Measurements from ENCODE around the gene B3GAT1.

The B3GAT1 gene

DNA sequence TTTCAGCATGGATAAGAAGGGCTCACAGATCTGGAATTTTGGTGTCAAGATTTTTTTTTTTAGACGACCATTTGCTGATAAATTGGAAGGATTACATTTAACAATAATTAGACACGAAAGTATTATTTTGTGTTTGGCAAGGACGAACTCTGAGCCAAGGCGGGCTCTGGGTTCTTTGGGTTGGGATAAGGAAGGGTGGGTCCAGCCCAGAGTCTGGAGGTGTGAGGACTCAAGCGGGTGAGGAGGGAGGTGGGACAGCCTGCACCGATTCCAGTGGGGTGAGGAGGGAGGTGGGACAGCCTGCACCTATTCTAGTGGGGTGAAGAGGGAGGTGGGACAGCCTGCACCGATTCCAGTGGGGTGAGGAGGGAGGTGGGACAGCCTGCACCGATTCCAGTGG lies 4.1 kb downstream of the B3GAT1 start:
- DNase-seq, result no peak

- DNase-seq, result no peak
Measured at GRCh38 chr11:134407321-134407828, 4.7 kb downstream of the B3GAT1 start.

GRCh38 chr11:134406264-134407185 lies 5.5 kb downstream of the B3GAT1 start:
- no peak for DNase-seq

GRCh38 chr11:134405841-134406240 lies 6.2 kb downstream of the B3GAT1 start:
- DNase-seq, result no peak

- DNase-seq, result no peak
Measured at GRCh38 chr11:134405436-134405835, 6.6 kb downstream of the B3GAT1 start.

- DNase-seq, result no peak
Measured at GRCh38 chr11:134404575-134405341, 7.3 kb downstream of the B3GAT1 start.

DNA sequence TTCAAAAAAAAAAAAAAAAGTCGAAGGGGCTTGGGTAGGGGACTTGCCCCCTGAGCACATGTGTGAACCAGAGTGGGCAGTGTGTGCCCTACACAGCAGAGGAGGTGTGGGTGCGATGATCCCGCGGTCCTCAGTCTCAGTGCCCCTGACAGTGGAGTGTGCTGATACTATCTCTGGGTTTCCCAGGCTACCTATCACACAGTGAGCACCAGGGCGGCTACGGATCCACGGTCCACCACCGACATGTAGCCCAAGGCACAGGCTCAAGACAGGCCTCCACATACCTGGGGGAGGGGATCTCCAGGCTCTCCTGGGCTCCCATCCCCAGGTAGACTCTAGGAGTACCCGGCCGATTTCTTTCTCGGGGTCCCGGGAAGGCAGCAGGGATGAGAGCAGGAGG lies 9.1 kb downstream of the B3GAT1 start:
- no peak for DNase-seq

GRCh38 chr11:134401825-134402809 lies 9.9 kb downstream of the B3GAT1 start:
- no peak for DNase-seq

DNA sequence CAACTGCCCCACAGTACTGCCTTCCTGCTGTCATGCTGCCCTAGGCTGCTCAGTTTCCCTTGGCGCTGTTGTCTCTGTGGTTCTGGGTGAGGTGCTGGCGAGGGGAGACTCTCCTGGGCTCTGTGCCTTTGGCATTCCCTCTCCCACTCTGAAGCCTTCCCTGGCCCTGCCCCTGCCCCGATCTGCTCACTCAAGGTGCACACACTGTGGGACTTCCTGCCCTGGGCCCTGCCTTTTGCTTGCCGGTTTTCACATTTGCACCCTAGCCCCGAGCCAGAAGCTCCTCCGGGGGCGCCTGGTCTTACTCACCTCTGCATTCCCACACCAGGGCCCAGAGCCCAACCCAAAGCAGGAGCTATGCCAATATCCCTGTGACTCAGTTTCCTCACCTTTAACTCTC lies 12.0 kb downstream of the B3GAT1 start:
- no peak for DNase-seq

DNA sequence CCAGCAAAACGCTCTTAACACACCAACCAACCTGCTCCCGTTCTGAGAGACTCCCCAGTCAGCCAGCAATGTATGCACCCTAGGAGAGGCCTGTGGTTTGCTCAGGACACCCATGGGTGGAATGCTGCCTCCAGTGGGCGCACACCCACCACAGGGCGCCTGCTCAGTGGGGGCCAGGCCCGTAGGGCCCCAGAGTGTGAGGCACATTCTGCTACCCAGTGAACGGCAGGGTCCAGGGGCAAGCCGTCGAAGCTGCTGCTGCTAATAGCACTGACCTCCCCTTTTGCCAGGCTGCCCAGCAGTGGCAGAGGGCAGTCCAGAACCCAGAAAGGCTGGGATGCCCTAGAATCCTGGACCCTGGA lies 12.8 kb downstream of the B3GAT1 start:
- no peak for DNase-seq

DNA sequence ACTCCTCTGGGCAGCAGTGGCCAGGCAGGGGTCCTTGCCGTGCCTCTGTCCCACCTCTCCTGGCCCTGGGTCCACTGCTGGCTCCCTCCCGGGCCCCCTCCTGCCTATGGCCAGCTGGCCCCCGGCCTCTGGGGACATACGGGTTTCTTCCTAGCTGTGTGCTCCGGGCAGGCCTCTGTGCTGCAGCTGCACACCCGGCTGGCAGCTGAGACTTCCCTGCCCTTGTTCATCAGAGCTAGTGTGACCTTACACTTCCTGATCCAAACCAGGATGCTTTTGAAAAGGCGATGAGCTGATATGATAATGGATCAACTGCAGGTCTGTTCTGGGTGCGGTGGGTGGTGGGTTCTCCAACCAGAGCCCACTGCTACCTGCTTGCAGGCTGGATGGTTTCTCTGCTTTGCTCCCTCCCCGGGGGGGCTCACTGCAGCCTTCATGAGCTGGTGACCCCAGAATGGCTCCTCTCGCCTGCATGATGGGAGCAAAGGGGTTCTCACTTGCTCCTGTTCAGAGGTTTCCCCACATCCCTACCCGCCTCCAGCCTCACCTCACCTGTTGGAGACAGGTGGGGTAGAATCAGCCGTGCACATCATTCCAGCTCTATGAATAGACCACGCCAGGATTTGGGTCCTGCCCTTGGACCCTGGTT lies 13.3 kb downstream of the B3GAT1 start:
- no peak for DNase-seq

- DNase-seq, result no peak
Measured at GRCh38 chr11:134398079-134398444, 14.0 kb downstream of the B3GAT1 start.

DNA sequence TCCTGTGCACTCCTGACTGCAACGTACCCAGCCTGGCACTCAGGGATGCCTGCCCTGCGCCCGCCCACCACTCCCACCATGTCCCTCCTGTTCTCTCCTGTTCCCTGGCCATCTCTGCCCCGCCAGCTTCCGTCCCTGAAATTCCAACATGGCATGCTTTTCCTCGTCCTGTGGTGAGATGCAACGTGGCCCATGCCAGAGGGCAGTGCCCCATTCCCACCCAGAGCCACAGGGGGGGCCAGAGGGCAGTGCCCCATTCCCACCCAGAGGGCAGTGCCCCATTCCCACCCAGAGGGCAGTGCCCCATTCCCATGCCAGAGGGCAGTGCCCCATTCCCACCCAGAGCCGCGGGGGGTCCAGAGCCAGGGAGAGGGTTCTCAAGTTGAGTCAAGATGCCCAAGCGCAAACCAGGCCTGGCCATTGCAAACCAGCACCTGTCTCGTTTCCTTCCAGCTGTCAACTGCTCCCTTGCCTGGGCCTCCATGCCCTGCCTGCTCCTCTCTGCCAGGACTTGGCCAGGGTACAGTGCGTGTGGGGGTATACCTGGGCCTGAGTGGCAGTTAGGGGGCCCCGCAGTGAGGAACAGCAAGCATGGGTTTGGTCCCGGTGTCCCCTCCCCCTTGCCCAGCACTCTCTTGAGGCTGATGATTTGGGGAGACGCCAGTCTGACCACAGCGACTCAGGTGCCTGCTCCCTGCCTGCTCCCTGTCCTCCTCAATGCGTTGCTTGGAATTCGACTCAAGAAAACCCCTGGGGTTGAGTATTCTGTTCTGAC lies 14.6 kb downstream of the B3GAT1 start:
- DNase-seq, result no peak

GRCh38 chr11:134395002-134395401 lies 17.0 kb downstream of the B3GAT1 start:
- DNase-seq, result no peak

GRCh38 chr11:134394311-134394710 lies 17.7 kb downstream of the B3GAT1 start:
- DNase-seq, result no peak

- no peak for DNase-seq
Measured at GRCh38 chr11:134393638-134394037, 18.4 kb downstream of the B3GAT1 start.

DNA sequence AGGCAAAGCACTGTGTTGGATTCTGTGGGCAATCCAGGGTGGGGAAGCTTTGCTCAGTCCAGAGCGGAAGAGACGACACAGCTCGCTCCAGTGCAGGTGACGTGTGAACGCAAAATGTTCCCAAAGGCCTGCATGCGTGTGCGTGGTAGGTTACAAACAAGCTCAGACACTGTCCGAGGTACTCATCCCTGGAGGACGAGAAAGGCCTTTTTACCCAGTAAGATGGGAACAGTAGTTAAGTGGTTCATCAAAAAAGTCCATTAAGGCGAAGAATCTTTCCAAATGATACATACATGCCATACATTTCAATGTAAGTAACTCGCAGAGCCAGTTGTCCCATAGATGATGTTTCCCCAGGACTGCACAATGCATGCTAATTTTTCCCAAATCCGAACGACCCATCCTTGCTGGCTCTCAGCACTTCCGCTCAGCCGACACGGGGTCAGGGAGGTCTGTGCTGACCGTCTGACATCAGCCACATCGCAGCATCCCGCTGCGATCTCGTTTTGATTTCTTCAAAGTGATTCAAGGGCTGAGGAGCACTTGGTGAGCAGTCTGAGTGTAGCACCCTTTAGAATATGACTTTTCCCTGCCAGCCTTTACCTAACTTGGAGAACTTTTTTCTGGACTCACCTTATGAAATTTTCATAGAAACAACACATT lies 19.0 kb downstream of the B3GAT1 start:
- DNase-seq, result no peak

DNA sequence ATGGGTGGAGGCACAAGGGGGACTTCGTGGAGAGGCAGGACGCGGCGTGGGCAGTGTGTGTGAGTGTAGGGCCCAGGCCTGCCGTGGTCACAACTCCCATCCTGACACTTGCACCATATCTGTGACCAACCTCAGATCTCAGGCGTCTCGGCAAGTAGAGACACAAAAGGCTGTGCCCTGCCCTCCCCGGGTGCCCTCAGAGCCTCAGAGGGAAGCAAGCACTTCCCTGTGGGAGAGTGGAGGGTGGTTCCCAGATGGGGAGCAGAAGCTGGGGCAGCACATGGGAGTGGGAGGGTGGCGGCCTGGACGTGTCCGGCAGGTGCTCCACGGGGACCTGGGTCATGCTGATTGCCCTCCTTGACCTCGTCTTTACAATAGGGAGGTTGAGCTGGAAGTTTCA lies 20.4 kb downstream of the B3GAT1 start:
- no peak for DNase-seq

- no peak for DNase-seq
Measured at GRCh38 chr11:134390706-134391569, 21.1 kb downstream of the B3GAT1 start.

Measured in NCI-H446 treated with DMSO at 0.1 percent for 48 hours (cell line).